GM03348 (cell line): ENCODE measurements around the gene SPACA6.
"Not testable (repeated sequence)": the region's sequence is repeated elsewhere in the genome, so short reads cannot be mapped to it uniquely, and the experiment has no call there.

Experiments used
- DNase-seq: peaks from one replicate; pipeline ENCODE4 v3.0.0; 2012; ENCODE audit warnings: low spot score

The SPACA6 gene

DNA sequence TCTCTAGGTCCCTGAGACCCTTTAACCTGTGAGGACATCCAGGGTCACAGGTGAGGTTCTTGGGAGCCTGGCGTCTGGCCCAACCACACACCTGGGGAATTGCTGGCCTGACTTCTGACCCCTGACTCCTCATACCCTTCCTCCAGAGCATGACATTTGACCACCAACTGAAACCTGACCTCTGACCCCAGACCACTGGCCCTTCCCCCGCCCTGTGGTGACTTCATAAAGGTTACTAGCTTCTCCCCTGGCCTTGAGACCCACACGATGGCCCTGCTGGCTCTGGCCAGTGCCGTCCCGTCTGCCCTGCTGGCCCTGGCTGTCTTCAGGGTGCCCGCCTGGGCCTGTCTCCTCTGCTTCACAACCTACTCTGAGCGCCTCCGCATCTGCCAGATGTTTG, at the start of gene SPACA6:
SPACA6 (plus strand) TSS at position 71 of the 400 bp plus-strand sequence; CDS start at position 268, 197 bp downstream.
- DNase-seq = no peak

DNA sequence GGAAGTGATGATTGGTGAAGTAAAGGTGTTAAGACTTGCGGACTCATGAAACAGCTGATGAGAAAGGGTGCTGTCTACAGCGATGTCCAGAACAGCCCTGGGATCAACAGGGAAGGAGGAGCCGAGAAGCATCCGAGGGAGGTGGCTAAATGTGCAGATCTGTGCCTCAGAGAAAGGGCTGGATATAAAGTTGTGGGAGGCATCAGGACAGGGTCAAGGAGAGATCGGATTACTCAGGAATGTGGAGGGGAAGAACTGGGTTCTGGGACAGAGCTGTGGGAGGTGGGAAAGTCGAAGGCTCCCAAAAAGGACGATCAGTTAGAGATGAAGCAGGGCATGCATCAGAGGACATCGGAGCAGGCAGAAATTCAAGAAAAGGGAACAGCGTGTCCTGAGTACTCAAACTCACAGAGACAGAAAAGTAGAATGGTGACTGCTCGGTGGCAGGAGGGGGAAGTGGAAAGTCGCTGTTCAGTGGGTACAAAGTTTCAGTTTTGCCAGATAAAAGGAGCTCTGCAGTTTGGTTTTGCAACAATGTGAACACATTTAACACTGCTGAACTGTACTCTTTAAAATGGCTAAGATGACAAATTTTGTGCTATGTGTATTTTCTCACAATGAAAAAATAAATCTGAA, 48.4 kb upstream of the SPACA6 start:
- DNase-seq = no peak

DNA sequence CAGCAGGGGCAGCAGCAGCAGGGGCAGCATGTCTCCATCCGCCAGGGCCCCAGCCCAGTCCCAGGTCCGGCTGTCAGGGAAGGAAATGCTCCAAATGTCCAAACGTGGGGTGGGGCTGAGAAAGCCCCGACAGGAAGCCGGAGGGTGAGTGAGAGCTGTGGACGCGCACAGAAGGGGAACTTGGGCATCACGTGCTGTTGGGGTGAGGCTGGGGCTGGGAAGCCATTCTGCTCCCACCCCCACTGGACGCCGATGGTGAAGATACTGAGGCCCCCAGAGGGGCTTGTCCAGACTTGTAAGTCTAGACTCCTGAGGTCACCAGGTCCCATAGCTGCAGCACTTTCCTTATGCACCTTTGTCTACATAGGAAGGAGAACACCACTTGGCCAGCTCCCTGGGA, 46.4 kb upstream of the SPACA6 start, which contains the start of gene SIGLEC14:
SIGLEC14 (minus strand) TSS at position 96 of the 400 bp plus-strand sequence; CDS start at position 30, 66 bp downstream.
- not testable (repeated sequence) for DNase-seq

DNA sequence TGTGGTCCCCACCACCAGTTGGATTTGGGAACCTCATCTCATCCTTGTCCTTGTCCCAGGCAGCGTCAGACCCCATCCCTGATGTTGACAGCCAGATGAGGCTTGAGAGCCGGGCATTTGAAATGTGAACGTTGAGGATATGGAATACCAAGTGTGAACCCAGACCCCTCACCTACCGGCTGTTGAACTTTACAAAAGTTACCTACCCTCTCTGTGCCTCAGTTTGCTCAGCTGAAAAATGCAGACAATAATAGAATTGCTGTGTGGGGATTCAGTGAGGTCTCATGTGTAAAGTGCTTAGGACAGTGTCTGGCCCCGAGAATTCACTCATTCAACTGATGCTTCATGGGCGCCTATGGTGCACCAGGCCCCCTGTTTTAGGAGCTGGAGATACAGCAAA, 45.8 kb upstream of the SPACA6 start:
- DNase-seq = no peak

DNA sequence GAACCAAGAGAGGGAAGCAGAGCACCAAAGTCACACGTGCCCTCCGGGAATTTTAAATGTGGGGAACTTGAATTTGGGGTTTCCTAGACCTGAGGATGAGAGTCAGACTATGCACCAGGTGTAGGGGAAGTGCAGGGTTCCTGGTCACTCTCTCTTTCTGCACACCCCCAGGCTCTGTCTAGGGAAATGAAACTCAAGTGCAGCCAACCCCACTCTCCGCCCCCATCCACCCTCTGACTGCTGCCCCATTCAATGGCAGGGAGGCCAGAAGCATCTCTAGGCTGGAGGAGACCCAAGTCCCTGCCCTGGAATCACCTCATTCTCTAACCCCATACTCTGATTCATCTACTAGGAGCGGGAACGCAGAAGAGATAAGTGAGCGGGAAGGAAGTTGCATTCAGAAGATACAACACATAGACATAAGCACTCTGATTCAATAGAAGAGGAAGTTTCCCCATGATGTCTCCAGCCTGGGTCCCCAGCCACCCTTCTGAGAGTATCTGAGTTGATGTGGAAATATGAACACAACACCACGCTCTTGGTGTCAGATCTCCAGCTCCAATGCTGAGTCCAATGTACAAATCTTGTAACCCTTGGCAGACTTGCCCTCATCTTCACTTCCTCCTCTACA, 41.8 kb upstream of the SPACA6 start:
- DNase-seq = no peak

DNA sequence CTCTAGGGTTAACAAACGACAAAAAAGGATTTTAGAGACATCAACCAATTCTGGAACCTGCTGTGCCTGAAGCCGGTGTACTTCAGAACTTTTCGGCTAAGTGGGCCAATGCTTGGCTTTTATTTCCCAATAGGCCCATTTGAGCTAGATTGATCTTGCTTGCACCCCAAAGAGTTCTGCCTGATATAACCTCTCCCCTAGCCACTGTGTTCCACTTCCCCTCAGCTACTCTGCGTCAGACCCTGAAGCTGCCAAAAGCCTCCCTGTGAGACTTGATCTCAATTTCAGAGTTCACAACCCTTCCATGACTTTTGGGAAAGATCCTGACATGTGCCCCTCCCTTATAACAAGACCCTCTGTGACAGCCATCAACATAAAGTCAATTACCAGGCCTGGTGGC, 40.9 kb upstream of the SPACA6 start:
- no peak for DNase-seq

DNA sequence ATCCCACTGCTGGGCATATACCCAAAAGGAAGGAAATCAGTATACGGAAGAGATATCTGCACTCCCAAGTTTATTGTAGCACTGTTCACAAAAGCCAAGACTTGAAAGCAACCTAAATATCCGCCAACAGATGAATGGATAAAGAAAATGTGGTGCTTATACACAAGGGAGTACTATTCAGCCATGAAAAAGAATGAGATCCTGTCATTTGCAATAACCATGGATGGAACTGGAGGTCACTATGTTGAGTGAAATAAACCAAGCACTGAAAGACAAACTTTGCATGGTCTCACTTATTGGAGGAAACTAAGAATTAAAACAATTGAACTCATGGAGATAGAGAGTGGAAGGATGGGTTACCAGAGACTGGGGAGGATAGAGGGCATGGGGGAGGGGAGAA, 40.0 kb upstream of the SPACA6 start:
- DNase-seq = no peak

GRCh38 chr19:51654783-51655182, 38.3 kb upstream of the SPACA6 start:
- no peak for DNase-seq

DNA sequence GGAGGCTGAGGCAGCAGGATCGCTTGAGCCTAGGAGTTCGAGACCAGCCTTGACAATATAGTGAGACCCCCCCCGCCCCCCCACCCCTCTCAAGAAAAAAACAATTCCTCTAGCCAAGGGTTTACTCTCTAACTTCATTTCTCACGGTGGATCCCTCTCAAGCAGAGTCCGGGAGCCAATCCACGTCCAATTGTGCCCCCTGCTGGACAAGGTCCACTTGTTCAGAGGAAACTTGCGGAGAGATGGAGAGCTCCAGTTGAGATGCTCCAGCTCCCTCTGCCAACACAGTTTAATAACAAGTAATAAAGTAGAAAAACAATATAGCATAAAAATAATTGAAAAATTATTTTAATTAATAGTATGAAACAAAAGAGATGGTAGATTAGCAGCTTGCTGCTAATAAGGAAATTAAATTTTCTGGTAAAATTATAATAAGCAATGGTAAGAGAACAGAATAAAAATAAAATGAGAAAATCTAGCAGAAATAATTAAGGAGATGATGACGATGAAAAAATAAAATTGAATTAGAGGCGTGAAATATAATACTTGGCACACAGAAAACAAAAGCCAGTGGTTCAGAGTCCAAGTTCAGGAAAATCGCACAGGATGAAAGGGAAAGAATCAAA, 32.0 kb upstream of the SPACA6 start:
- peak; percentile 85 for DNase-seq

GRCh38 chr19:51663650-51664049, 29.5 kb upstream of the SPACA6 start:
- no peak for DNase-seq

DNA sequence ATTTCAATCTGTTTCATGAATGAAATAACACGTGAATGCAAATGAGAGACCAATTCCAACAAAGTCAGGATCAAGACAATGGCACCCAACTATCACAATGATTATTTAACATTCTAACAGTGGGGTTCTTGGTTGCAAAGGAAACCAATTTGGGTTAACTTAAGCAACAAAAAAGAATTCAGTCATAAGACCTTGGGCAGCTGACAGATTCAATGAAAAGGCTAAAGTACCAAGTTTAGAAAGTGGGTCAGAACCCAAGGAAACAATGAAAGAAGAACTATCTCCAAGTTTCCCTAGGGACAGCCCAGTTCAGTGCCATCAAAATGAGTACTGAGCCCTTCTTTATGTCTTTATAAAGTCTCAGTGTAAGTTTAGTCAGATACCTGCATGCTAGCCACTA, 29.0 kb upstream of the SPACA6 start:
- no peak for DNase-seq

DNA sequence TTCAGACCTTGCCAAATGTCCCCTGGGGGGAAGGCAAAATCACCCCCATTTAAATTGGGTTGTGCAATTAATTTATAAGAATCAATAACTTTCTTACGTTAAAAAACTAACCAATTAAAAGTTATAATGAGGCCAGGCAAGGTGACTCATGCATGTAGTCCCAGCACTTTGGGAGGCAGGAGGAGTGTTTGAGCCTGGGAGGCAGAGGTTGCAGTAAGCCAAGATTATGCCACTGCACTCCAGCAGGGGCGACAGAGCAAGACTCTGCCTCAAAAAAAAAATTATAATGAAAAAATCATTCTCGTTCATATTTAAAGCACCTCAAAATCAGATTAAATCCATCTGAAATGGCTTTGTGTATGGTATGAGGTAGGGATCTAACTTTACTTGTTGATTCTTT, 28.1 kb upstream of the SPACA6 start:
- no peak for DNase-seq

DNA sequence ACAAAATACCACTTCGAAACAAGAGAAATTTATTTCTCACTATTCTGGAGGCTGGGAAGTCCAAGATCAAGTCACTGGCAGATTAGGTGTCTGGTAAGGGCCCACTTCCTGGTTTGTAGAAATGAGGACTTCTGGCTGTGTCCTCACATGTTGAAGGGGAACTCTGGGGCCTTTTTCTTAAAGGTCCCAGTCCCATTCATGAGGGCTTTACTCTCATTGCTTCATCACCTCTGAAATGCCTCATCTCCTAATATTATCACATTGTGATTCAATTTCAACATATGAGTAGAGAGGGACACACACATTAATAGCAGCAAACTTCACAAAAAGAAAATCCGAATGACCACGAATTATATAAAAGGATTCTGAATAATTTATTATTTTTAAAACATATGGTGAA, 24.9 kb upstream of the SPACA6 start:
- DNase-seq = no peak

- DNase-seq = peak; percentile 27
Observed at GRCh38 chr19:51675911-51676565, 17.1 kb upstream of the SPACA6 start.

DNA sequence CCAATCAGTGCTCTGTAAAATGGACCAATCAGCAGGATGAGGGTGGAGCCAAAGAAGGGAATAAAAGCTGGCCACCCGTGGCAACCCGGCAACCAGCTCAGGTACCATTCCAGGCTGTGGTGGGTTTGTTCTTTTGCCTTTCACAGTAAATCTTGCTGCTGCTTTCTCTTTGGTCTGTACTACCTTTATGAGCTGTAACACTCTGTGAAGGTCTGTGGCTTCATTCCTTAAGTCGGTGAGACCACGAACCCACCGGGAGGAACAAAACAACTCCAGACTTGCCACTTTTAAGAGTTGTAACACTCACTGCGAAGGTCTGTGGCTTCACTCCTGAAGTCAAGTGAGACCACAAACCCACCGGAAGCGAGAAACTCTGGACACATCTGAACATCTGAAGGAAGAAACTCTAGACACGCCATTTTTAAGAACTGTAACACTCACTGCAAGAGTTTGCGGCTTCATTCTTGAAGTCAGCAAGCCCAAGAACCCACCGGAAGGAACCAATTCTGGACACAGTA, 16.5 kb upstream of the SPACA6 start:
- DNase-seq = no peak

DNA sequence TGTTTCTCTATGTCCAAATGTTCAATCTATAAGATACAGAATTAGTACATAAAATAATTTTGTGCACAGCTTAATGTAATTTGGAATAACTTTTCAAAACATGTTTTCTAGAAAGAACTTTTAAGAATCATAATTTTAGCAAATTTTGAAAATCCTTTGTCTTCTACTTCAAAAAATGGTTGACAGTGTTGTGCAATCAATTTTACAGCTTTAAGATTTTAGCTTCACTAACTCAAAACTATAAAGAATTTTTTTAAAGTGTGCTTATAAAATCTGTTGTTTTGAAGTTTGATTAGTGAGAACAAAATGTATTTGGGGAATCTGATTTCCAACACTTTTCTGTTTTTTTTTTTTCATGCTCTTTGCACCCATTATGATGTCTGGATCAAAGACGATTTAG, 12.7 kb upstream of the SPACA6 start:
- no peak for DNase-seq

- DNase-seq = no peak
Observed at GRCh38 chr19:51681286-51681941, 11.7 kb upstream of the SPACA6 start.

- no peak for DNase-seq
Observed at GRCh38 chr19:51686171-51686570, 7.0 kb upstream of the SPACA6 start.

- peak; percentile 74 for DNase-seq
Observed at GRCh38 chr19:51687791-51688670, 5.1 kb upstream of the SPACA6 start.

- DNase-seq = peak; percentile 96
Observed at GRCh38 chr19:51688671-51689571, 4.2 kb upstream of the SPACA6 start.
